SH-SY5Y (cell line): Measurements from ENCODE around the gene NR2C2AP.

Experiments used
- GATA2 ChIP-seq: IDR thresholded peaks from 2 replicates; pipeline ENCODE4 v1.6.1; 2011; ENCODE audit warnings: mild to moderate bottlenecking, low read depth, low read length
- GATA3 ChIP-seq: IDR thresholded peaks from 2 replicates; pipeline ENCODE4 v1.6.1; 2011; ENCODE audit warnings: low read depth, mild to moderate bottlenecking, low read length, moderate library complexity

The NR2C2AP gene

DNA sequence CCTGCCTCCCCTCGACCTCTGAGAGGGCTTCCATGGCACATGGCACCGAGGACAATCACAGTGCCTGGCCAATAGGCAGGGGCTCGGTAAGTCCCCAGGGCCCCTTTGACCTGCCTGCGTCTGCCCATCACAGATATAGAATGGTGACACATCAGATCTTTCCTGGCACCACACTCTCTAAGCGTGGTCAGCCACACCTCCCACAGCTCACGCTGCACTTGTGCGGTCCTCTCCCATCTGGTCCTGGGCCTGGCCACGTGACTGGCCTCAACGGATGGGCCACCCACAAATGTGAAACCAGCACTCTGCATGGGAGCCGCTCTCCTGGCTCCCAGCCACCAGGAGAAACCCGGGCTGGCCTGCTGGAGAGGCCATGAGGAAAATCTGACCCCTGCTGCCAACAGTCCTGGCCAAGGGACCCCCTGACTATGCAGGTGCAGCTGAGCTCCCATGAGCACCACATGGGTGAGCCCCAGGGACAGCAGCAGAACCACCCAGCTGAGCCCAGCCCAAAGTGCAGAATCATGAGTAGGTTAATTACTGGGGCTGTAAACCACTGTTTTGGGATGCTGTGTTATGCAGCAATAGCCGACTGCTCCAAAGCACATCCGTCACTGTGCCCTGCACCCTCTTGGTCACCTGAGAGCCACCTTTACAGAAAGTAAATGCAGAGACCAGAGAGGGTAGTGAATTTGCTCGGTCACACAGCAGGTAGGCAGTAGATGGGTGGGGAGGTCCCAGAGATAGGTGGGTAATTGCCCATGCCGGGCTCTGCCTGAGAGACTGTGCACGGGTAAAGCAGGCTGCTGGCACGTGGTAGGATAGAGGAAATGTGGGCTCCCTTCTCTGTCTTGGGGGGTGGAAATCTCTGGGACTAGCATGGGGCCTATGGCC is 23.4 kb downstream of the NR2C2AP start:
- TF ChIP-seq GATA2 (no peak), GATA3 (no peak)

DNA sequence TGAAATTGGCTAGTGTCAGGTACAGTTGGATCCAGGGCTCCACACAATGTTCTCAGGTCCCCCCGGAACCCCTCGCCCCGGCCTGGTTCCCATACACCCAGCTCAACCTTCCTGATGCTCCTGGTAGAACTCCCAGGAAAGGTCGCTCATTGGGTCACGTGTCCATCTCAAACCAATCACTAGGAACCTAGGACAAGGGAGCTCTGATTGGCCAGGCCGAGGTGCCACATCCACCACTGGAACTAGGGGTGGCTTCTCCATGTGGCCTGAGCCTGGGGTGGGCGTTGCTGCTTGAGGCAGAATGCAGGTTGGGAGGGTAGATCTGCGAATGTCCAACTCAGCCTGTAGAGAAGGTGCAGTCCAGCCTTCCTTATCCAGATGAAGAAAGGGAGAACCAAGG is 26.3 kb downstream of the NR2C2AP start:
- no peak for TF ChIP-seq GATA3
- no peak for TF ChIP-seq GATA2

DNA sequence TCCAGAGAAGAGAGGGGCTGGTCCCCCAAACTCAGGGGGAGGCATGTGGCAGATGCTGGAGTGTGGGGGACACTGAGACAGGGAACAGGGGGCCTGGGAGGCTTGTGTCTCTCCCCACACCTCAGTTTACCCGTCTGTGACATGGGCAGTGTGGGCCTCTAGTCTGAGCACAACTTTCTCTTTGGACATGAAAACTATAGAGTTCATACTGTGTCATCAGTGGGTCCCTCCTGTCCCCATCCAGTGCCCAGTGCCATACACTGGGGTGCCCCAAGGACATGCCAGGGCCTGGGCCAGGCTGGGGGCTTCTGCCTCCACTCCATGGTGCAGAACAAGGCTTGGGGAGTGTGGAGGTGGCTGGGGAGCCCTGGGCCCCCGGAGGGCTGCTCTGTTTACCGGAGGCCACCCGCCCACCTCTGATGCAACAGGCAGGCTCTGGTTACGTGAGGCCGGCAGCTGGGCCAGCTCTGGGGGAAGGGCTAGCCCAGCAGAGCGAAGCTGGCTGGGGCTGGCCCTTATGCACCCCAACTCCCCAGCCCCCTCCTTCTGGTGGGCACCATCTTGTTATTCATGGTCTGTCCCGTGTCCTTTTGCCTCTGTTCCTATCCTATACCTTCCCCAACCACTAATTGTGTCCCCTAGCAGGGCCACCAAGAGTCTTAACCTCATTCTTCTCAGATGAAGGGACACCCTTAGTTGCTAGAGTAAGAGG is 31.2 kb downstream of the NR2C2AP start:
- TF ChIP-seq GATA3 (no peak), GATA2 (no peak)

DNA sequence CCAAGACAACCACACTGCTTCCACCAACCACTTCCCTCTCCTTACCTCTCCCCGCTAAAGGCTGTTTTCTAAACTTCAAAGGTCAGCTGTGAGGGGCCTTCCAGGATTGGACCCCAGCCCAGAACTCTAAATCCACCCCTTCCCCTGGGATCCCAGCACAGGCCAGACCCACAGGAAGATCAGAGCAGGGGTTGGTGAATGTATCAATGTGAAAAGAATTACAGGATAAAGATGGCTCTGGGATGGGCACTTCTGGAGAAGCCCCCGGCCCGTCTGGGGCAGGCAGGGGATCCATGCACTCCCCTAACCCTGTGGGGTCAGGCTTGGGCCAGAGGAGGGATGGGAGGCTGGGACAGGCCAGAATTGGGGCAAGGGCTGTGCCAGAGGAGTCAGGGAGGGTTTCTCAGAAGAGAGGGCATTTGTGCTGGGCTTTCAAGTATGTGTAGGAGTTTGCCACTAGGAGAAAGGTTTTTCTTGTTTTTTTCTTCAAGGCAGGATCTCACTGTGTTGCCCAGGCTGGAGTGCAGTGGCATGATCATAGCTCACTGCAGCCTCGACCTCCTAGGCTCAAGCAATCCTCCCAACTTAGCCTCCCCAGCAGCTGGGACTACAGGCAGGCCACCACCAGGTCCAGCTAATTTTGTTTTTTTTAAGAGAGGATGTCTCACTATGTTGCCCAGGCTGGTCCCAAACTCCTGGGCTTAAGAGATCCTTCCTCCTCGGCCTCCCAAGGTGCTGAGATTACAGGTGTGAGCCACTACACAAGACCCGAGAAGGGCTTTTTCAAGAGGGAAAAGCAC is 32.1 kb downstream of the NR2C2AP start:
- TF ChIP-seq GATA2 (no peak), GATA3 (no peak)

DNA sequence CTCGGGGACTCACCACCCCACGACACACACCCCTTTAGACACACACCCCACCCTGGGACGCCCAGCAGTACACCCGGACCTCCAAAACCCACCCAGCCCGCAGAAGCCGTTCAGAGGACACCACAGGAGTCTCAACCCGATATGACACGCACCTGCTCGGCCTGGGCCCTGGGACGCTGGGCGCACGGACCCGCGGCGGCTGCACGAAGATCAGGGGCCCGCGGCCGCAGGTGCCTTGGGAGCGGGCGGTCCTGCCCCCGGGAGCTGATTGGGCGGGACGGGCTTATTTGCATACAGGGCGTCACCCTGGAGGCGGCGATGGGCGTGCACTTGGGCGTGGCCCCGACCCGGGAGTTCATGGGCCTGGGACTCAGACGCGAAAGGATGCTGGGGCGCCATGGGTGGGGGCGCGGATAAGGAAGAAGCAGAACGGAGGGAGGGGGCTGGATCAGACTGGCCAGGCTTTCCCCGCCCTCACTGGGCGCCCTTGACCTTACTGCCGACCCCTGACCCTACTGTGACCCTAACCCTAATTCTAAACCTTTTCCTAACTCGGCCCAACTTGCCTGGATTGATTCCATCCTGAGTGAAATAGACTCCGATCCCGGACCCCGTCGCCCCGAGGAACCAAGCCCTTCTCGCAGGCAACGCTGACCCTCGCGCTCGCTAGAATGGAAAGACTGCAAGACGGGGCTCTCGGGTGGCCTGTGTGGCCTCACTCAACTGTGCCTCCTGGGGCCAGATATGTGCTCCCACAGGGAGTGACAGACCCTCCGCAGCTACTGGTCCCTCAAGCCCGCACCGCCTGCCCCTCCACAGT is 33.0 kb downstream of the NR2C2AP start, which contains the start of gene MEF2B:
TSS of gene MEF2B (minus strand) at position 211 of the 820 bp plus-strand sequence. CDS start 19,528 bp downstream, outside the sequence.
- TF ChIP-seq GATA2, result no peak
- TF ChIP-seq GATA3, result no peak

DNA sequence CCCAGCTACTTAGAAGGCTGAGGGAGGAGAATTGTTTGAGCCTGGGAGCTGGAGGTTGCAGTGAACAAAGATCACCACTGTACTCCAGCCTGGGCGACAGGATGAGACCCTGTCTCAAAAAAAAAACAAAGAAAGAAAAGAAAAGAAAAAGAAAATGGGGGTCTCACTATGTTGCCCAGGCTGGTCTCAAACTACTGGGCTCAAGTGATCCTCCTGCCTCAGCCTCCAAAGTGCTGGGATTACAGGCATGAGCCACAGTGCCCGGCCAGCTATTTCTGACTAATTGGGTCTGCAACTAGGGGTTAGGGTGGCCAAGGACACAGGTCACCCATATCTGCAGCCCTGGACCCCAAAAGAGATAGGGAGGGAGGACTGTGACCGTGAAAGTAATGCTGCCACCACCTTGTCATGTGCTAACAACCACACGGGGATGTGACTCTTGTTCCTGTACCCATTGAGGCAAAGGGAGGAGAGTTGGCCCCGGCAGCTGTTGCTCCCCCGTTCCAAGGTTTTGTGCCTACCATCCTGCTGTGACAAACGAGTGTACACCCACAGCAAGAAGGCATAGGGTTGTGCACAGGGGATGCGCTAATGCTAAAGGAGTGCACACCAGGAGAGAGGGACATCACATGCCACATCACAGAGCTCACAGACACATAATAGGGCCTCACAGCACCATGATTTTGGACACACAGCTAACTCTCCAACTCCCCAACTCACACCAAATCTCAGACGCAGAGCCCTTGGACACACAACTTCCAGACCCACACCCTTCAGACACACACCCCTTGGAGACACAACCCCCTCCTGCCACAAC is 33.8 kb downstream of the NR2C2AP start:
- TF ChIP-seq GATA3 (no peak), GATA2 (no peak)

DNA sequence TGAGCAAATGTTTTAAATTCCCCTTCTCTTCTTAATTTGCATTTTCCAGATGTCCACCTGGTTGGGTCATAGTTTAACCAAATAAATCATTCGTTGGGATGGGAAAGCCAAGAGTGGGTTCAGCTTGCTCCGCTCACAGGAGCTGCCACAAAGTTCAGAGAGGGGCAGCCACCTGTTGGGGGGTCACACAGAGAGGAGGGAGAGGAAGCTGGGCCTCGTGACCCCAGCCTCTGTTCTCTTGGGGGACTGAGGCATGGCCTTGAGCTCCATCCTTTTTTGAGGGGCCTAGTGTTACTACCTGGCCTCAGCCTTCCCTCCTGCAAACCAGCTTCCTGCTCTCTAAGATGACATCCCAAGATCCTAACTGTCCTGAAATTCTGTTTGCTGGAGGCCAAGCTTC is 35.6 kb downstream of the NR2C2AP start:
- TF ChIP-seq GATA3 (no peak), GATA2 (no peak)

DNA sequence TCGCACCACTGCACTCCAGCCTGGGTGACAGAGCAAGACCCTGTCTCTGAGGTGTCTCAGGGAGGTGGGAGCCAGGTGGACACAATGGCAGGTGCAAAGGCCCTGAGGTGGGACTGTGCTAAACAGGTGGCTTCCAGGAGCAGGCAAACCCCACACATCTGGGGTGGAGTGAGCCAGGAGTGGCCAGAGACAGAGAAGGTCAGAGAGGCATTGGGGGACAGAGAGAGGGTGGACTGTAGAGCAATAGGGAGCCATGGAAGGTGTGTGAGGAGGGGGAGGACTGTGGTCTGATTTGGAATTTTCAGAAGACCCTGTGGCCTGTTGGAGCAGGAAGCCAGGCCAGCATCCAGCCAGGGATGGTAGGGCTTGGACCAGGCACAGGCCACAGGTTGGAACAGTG is 37.8 kb downstream of the NR2C2AP start:
- no peak for TF ChIP-seq GATA2
- no peak for TF ChIP-seq GATA3

DNA sequence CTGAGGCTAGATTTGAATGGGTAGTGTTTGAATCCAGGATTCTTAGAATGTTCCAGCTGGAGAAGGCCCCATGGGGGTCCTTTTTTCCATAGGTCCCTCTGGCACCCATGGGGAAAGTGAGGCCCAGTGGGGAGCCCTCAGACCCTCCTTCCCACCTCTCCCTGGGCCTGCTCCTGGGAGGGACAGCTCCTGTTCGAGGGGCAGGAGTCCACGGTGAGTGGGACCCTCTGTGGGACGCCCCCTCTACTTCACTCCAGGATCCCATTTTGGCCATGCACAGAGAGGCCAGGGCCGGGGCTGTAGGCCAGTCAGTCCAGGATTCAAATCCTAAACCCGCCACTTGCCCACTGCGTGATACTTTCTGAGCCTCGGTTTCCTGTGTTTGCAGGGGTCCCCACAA is 40.7 kb downstream of the NR2C2AP start:
- TF ChIP-seq GATA2 (no peak), GATA3 (no peak)

DNA sequence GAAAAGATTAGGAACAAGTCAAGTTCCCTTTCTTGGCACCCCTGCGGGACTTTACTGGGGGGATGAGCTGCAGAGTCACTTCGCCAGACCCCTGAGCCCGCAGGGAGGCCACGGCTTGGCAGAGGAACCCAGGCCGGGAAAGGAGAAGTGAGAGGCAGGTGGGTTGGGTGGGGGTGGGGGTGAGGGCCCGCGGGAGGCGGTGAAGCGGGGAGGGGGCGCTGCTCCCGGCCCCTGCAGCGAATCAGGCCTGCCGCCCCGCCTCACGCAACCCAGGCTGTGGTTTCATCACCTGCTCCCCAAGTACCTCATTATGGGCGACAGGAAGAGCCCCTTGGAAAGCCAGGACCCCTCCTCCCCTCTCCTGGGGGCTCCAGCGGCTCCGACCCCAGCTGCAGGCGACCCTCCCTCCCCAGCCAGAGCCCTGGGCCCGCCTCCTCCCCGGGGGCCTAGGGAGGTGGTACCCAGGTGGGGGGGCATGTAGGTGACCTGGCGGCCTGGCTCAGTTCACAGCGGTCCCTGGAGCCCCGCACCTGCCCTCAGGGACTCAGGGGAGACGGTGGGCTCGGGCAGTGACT is 42.7 kb downstream of the NR2C2AP start:
- TF ChIP-seq GATA2, result no peak

DNA sequence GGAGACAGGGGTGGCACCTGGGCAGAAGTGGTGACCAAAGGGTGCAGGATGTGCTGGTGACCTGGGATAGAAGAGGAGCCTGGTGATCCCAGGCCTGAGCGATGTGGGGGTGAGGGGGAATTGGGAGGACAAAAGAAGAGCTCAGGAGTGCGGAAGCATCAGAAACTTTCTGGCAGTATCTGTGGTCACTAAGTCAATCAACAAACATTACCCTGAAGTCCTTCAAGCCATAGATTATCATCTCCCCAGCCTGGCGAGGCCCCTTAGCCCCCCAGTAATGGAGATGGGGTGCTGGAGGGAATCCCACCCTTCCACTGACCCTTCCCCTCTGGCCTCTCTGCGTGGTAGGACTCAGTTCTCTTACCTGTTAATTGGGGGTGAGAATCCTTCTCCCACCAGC is 43.7 kb downstream of the NR2C2AP start:
- TF ChIP-seq GATA2 (no peak), GATA3 (no peak)

DNA sequence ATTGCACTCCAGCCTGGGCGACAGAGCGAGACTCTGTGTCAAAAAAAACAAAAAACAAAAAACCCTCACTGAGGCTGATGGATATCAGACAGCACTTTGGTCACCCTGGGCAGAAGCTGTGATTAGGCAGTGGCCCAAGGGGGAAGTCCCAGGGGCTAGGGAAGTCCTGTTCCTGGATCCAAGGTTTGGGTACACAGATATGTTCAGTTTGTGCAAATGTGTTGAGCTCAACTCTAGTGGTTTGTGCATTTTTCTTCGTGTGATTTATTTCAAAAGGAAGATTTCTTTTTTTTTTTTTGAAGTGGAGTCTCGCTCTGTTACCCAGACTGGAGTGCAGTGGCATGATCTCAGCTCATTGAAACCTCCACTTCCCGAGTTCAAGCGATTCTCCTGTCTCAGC is 45.4 kb downstream of the NR2C2AP start:
- TF ChIP-seq GATA2, result no peak
- no peak for TF ChIP-seq GATA3
